ENCODE data around the gene PMEPA1. TPM values are rescaled to one million over a fixed set of nuclear protein-coding genes. Genes with fewer than 3 reads are reported as not detected.

Gene PMEPA1
- total RNA-seq, 1 donor from 2014 or later: 39.9 TPM

- Mint-ChIP-seq H3K27me3 (ENCODE audit: low read depth) (no peaks in the 10 kb centered on the region), H3K27ac (no peak overlapping the region), H3K4me1 (peaks cover 8% of the 10 kb centered on the region), H3K9me3 (peaks cover 4% of the 10 kb centered on the region), H3K36me3 (peaks cover 25% of the 10 kb centered on the region), H3K4me3 (no peak overlapping the region)
- TF ChIP-seq CTCF (IDR thresholded peaks at IDR 0.05; ENCODE audit: unreplicated experiment): no peak
- no peak for DNase-seq (ENCODE audit: low spot score in 2 of 2, unreplicated experiment in 2 of 2)
Observed at GRCh38 chr20:57650756-57651483, 58.9 kb downstream of the PMEPA1 start.

- DNase-seq (ENCODE audit: low spot score in 2 of 2, unreplicated experiment in 2 of 2): no peak
- peaks cover 8% of the 10 kb centered on the region for H3K4me1 Mint-ChIP-seq
- peaks cover 8% of the 10 kb centered on the region for H3K9me3 Mint-ChIP-seq
- no peak overlapping the region for H3K27ac Mint-ChIP-seq
- peaks cover 25% of the 10 kb centered on the region for H3K36me3 Mint-ChIP-seq
- no peaks in the 10 kb centered on the region for H3K27me3 Mint-ChIP-seq (ENCODE audit: low read depth)
- H3K4me3 Mint-ChIP-seq: no peak overlapping the region
- TF ChIP-seq CTCF (IDR thresholded peaks at IDR 0.05; ENCODE audit: unreplicated experiment): no peak
Observed at GRCh38 chr20:57650266-57650665, 59.5 kb downstream of the PMEPA1 start.

GRCh38 chr20:57649617-57650015, 60.2 kb downstream of the PMEPA1 start:
- Mint-ChIP-seq H3K27ac (no peak overlapping the region), H3K27me3 (ENCODE audit: low read depth) (no peaks in the 10 kb centered on the region), H3K4me1 (peaks cover 3% of the 10 kb centered on the region), H3K4me3 (no peak overlapping the region), H3K9me3 (peaks cover 10% of the 10 kb centered on the region), H3K36me3 (peaks cover 25% of the 10 kb centered on the region)
- no peak for DNase-seq (ENCODE audit: low spot score in 2 of 2, unreplicated experiment in 2 of 2)
- no peak for TF ChIP-seq CTCF (IDR thresholded peaks at IDR 0.05; ENCODE audit: unreplicated experiment)

DNA sequence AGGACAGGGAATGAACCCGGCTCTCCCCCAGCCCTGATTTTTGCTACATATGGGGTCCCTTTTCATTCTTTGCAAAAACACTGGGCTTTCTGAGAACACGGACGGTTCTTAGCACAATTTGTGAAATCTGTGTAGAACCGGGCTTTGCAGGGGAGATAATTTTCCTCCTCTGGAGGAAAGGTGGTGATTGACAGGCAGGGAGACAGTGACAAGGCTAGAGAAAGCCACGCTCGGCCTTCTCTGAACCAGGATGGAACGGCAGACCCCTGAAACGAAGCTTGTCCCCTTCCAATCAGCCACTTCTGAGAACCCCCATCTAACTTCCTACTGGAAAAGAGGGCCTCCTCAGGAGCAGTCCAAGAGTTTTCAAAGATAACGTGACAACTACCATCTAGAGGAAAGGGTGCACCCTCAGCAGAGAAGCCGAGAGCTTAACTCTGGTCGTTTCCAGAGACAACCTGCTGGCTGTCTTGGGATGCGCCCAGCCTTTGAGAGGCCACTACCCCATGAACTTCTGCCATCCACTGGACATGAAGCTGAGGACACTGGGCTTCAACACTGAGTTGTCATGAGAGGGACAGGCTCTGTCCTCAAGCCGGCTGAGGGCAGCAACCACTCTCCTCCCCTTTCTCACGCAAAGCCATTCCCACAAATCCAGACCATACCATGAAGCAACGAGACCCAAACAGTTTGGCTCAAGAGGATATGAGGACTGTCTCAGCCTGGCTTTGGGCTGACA, 60.8 kb downstream of the PMEPA1 start:
- Mint-ChIP-seq H3K27me3 (ENCODE audit: low read depth) (no peaks in the 10 kb centered on the region), H3K27ac (no peak overlapping the region), H3K4me3 (no peak overlapping the region), H3K4me1 (no peaks in the 10 kb centered on the region), H3K9me3 (peaks cover 15% of the 10 kb centered on the region), H3K36me3 (peaks cover 25% of the 10 kb centered on the region)
- DNase-seq (ENCODE audit: low spot score in 2 of 2, unreplicated experiment in 2 of 2): no peak
- no peak for TF ChIP-seq CTCF (IDR thresholded peaks at IDR 0.05; ENCODE audit: unreplicated experiment)

DNA sequence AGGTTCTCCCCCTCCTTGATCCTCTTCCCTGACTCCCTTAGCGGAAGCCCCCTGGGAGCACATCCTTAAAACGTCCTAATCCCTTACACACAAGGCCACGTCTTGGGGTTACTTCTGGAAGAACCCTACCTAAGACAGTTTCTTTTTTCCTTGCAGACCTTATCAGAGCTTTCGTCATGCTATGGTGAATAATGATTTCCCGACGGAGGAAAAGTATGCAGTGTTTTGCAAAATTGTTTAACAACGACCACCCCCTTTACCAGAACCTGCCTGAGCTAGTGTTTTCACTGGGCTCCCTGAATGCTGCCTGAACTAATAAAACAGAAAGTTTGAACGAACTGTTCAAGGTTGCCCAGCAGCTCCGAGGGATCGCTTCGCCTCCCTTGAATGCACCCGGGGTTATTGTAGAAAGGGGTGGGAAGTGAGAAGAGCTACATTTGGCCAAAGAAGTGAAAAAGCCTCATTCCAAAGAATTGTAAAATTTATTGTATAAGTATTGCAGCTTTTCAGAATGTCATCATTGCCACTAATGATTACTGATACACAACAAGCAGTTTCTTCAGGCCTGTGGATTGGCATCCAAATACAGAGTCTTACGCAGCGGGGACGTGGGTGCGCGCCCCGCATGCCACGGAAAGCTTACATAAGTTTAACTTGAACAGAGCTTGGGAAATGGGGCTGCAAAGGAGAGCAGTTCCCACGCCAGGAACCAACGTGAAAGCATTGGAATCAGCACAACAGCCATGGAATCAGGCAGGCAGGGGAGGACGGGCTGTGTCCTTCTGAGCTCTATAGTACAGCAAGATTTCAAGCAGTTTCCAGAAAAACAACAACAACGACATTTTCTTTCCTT, 61.7 kb downstream of the PMEPA1 start:
- Mint-ChIP-seq H3K4me3 (no peak overlapping the region), H3K36me3 (peaks cover 25% of the 10 kb centered on the region), H3K4me1 (no peaks in the 10 kb centered on the region), H3K27me3 (ENCODE audit: low read depth) (no peaks in the 10 kb centered on the region), H3K9me3 (peaks cover 20% of the 10 kb centered on the region), H3K27ac (no peak overlapping the region)
- TF ChIP-seq CTCF (IDR thresholded peaks at IDR 0.05; ENCODE audit: unreplicated experiment): no peak
- DNase-seq (ENCODE audit: low spot score in 2 of 2, unreplicated experiment in 2 of 2): no peak
